CD4-positive, alpha-beta T cell treated with Interleukin-2 at 100 ng/mL for 4 hours (primary cell): ENCODE results near the gene ENTPD8.
A peak's percentile ranks its signal among the peaks of the same experiment; 100 is the strongest.
"Not testable (repeated sequence)": the region's sequence is repeated elsewhere in the genome, so short reads cannot be mapped to it uniquely, and the experiment has no call there.

ENCODE experiments used
- DNase-seq: peaks from one replicate; pipeline ENCODE4 v3.0.0-alpha.2; 2020; ENCODE audit warnings: low spot score

Gene ENTPD8

DNA sequence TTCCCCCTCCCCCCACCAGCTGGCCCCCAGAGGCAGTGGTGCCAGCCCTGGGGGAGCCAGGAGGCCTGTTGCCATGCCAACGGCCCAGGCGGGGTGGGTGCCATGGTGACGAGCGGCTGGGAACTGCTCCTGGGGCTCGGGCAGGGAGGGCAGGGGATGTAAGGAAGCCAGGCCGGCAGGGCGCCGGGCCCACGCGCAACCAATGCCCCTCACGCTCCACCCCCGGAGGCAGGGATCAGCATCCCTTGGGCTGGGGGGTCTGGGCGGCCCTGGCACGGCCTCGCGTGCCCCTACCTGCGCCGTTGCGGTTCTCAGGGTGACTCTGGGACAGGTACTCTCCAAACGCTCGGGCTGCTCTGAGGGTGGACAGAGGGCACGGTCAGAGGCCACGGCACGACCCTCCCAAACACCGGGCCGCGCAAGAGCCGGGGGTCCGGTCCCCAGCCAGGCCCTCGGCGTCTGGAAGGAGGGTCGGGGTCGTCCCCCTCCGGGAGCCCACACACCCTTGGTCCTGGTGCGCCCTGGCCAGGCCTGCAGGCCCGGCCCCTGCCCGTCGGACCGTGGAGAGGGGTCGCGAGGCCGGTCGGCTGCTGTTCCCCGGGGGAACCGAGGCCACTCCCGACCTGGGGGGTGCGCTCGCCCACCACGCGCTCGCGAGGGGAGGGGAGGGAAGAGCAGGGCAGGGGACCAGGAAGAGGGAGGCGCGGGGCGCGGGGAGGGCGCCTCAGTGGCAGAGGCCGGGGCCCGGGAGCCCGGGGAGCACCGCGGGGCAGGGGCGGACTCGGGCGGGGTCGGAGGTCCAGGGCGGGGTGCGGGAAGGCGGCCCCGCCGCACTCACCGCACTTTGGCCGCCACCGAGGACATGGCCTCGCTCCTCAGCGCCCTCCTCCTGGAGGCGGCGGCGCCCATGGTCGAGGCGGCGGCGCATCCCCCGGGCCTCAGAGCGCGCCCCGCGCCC lies 17.3 kb upstream of the ENTPD8 start:
- no peak for DNase-seq

DNA sequence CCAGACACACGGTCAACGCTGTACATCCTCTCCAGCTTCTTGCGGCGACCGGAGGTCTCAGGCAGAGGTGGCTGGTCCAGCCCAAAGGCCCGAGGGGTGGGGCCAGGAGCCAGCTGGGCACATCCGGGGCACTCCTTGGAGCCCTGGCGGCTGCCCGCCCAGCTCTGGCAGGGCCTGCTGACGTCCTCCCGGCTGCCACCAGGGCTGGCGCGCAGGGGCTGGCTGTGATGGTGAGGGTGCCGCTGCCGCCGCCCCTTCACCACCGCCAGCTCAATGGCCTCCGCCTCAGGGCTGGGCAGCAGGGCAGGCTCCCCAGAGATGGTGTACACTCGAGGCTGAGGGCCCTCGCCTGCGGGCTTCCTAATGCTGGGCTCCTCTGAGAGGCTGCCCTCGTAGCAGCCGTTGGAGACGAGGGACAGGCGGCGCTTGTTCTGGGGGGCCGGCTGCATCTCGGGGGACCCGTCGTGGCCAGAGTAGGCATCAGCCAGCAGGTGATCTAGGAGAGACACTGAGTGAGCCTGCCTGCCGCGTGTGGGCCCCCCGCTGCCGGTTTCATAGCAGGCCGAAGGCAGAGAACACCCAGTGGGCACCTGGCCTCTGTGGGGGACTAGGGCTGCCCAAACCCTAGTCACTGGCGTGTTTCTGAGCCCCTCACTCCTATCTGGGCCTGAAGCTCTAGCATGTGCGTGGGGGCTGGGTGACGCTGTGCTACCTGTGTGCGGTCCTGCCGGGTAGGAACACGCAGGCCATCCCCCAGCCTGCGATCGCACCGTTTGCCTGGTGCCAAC lies 16.4 kb upstream of the ENTPD8 start:
- no peak for DNase-seq

DNA sequence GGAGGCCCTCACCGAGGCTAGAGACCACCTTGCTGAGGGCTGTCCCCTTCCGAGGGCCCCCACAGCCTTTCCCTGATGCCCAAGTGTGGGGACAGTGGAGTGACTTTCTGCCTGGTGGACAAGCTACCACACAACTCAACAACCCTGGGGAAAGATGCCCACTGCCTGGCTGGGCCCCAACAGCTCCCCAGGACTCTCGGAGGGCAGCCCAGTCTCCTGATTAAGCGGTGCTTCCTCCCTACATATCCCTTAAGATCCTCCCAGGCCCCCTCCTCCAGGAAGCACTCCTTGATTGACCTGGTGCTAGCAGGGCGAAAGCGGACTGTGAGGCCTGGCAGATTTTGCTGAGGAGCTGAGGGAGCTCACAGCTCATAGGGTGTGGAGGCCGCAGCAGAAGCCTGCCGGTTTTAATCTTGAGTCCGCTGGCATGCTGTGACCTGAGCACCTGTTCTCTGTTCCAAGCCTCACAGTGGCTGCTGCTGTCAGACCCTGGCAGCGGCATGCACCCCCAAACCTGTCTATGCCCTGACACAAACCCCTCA lies 15.8 kb upstream of the ENTPD8 start:
- DNase-seq, result no peak

DNA sequence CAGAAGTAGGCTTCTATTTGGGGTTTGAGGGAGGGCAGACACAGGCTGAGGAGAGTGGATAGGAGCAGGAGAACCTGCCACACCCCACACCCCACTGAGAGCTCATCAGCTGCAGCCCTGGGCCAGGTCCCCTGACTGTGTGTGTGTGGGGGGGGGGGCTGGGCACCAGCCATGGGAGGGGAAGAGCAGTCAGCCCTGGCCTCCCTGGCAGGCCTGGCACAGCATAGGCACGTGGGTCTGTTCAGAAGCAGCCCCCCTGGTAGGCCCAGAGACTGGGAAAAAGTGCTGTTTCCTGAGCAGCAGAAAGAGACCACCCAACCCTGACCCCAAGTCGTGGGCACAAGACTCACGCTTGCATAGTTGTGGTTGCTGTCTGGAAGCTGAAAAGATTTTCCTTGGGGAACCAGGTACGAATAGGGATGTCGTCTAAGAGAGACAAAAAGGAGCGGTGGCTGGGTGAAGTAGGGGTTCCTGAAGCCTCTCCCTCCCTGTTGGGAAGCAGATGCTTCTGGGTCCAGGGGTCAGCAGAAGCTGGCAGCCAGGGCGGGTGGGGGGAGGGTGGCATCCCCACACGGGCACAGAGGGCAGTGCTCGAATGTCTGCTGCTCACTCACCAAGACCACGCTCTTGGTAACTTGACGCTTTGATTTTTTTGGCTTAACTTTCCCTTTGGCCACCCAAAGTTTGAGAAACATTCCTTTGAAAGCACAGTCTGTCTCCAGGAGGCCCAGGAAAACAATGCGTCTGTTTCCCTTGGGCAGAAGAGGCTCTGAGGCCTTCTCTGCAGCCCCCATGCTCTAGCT lies 15.1 kb upstream of the ENTPD8 start:
- DNase-seq, result no peak

DNA sequence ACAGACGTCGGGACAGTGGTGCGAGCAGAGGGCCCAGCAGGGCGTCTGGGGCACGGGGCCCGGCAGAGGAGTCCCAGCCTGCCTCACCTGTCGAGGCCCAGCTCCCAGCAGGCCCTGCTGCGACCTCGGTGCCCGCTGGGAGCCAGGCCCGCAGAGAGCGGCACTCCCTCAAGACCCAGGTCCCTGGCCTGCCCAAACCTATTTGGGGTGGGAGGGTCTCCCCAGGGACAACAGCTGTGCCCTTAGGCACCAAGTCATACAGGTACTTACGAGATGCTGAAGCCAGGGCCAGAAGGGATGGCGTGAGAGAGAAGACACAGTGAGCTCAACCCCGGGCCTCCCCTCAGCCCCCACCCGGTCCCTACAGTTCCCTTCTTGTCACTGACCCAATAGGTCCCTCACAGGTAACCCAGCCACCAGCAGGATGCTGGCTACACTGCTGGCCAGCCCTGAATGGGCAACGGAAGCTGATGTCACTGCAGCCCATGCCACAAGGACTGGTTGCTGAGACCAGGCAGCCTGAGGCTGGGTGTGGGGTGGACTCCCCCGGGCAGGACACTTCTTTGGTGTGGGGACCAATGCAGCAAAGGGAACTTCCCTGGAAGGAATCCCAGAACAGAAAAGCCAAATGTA lies 14.3 kb upstream of the ENTPD8 start:
- DNase-seq, result no peak

DNA sequence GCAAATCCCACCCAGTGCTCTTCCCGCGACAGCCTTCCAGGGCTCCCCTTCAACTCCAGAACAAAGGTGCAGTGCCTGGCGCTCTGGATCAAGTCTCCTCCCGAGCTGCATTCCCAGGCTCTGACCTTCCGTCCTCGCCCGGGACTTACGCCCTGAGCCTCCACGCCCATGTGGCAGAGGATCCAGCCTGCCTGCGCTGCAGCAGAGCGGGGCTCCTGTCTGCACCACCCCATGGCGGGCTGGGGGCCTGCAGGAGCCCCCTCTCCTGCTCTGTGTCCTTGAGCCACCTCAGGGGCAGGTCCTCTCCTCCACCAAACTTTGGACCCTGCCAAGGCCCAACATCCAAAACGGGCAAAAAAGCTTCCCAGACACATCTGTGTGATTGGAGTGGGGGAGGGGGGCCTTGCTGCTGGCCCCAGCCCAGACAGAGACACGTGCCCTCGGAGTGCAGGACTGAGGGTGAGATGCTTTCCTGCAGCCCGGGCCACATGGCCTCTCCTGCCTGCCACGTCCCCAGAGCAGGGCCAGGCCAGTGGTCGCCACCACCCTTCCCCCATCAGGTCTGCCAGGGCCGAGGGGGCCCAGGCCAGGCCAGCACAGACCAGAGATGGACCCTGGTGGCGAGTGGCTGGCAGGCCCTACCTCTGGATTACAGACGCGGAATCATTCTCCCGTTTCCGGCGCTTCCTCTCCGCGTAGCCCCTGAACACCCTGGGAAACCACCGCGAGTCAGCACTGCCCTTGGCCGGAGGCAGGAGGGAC lies 13.6 kb upstream of the ENTPD8 start:
- no peak for DNase-seq

DNA sequence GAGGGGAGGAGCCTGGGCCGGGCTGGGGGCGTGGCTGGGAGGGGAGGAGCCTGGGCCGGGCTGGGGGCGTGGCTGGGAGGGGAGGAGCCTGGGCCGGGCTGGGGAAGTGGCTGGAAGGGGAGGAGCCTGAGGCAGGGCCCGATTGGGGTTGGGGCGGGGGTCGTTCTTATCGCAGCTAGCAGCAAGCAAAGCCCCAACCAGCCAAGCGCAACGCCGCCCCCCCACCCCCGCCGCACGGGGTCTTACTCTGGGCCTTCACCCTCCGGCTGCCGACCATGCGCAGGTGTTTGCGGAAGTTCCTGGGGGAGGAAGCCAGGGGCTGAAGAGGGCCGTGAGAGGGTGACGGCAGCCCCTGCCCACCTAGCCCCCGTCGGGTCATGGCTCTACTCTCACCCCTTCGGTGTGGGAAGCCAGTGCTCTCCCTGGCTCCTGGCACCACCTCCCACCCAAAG lies 13.0 kb upstream of the ENTPD8 start:
- DNase-seq, result no peak

DNA sequence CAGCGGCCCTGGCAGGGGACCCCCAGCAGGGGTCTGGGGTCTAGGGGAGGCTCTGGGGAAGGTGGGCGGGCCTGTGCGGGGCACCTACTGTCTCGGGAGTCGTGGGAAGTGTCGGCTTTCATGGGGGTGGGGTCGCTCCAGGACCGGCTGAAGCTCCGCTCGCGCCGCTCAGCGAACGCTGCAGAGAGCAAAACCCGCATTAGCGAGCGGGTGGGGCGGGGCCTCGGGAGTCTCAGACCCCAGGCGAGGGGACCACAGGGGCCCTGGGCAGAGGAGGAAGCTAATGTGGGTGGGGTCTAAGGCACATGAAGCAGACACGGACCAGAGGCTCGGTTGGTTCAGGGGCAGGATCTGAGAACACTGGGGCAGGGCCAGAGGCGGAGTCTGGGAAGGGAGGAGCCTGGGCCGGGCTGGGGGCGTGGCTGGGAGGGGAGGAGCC lies 12.5 kb upstream of the ENTPD8 start:
- DNase-seq, result peak; percentile 46

DNA sequence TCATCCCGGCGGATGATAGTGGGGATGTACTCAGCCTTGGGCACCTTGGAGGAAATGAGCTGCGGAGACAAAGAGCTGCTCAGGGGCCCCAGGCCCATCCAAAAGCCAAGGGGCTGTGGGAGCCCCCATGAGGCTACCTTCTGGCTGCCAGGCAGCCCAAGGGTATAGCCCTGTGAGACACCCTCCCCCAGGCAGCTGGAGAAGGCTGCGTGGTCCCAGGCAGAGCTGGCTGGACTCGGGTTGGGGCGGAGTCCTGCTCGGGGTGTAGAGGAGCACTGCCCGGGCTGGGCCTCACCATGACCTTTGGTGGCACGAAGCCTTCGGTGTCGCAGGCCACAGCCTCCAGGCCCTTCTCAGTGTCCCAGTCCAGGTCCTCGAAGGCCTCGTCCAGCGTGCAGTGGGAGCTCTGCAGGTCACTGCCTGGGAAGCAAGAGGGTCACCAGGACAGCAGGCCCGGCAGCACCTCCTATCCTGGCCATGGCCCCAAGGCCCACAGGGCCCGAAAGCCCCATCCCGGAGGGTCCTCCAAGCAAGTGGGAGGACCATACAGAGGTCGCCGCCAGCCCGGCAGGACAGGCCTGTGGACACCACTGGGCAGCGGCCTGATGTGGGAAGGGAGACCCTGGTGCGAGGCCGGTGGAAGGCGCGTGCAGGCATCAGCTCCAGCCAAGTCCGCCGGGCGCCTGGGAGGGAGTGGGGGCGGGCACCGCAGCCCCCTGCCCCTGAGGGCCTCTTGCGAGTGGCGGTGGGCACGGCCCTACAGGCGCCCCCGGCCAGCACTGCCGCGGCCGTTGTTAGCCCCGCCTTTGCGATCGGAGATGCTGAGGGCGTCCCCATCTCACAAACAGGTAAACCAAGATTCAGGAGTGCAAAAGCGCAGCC lies 11.8 kb upstream of the ENTPD8 start:
- DNase-seq, result no peak

DNA sequence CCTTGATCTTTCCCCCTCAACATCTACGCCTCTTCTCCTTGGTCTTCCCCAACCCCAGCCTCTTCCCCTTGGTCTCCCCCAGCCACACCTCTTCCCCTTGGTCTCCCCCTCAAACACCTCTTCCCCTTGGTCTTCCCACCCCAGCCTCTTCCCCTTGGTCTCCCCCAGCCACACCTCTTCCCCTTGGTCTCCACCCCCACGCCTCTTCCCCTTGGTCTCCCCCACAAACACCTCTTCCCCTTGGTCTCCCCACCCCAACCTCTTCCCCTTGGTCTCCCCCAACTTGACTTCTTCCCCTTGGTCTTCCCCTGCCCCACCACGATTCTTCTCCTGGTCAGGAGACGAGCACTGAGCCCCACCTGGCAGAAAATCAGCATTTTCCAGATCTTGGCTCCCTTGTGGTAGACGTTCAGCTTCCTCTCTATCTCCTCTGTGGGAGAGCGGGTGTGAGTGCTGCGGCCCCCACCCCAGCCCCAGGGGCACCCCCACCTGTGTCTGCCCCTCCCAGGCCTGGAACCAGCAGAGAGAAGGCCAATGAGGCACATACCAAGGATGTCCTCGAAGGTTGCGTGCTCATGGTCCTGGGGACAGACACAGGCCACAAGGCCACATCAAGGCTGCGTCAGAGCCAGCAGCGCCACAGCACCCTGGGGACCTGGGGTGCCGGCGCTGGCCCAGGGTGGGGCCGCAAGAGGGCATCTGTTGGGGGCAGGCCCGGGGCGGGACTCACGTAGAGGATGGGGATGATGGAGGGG lies 11.0 kb upstream of the ENTPD8 start:
- DNase-seq, result no peak

DNA sequence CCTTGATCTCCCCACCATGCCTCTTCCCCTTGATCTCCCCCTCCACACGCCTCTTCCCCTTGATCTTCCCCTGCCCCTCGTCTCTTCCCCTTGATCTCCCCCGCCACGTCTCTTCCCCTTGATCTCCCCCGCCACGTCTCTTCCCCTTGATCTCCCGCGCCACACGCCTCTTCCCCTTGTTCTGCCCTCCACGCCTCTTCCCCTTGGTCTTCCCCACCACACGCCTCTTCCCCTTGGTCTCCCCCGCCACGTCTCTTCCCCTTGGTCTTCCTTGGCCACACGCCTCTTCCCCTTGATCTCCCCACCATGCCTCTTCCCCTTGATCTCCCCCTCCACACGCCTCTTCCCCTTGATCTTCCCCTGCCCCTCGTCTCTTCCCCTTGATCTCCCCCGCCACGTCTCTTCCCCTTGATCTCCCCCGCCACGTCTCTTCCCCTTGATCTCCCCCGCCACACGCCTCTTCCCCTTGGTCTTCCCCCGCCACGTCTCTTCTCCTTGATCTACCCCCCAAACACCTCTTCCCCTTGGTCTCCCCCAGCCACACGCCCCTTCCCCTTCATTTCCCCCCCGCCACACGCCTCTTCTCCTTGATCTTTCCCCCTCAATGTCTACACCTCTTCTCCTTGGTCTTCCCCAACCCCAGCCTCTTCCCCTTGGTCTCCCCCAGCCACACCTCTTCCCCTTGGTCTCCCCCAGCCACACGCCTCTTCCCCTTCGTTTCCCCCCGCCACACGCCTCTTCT lies 10.3 kb upstream of the ENTPD8 start:
- not testable (repeated sequence) for DNase-seq

DNA sequence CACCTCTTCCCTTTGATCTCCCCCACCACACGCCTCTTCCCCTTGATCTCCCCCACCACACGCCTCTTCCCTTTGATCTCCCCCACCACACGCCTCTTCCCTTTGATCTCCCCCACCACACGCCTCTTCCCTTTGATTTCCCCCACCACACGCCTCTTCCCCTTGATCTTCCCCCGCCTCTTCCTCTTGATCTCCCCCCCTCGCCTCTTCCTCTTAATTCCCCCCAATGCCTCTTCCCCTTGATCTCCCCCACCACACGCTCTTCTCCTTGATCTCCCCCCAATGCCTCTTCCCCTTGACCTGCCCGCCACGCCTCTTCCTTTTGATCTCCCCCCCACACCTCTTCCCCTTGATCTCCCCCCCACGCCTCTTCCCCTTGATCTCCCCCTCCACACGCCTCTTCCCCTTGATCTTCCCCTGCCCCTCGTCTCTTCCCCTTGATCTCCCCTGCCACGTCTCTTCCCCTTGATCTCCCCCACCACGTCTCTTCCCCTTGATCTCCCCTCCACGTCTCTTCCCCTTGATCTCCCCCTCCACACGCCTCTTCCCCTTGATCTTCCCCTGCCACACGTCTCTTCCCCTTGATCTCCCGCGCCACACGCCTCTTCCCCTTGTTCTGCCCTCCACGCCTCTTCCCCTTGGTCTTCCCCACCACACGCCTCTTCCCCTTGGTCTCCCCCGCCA lies 9.5 kb upstream of the ENTPD8 start:
- peak; percentile 45 for DNase-seq

DNA sequence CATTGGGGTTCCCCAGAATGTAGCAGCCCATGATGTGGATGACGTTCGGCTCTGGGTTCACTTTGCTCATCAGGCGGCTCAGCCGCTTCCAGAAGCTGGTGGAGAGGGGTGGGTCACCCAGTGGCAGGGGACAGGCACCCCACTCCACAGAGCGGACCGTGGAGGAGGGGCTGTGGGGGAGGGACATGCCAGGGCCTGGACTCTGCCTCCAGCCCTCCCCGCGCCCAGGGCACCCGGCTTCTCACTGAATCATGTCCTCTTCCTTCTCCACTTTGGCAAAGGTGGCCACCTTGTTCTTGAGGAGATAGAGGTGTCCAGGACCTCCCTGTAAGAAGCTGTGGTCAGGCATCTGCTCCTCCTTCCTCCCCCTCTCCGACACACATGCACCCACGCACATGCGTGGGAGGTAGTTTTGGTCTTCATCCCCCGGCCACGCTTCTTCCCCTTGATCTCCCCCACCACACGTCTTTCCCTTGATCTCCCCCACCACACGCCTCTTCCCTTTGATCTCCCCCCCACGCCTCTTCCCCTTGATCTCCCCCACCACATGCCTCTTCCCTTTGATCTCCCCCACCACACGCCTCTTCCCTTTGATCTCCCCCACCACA lies 8.9 kb upstream of the ENTPD8 start:
- peak; percentile 25 for DNase-seq

DNA sequence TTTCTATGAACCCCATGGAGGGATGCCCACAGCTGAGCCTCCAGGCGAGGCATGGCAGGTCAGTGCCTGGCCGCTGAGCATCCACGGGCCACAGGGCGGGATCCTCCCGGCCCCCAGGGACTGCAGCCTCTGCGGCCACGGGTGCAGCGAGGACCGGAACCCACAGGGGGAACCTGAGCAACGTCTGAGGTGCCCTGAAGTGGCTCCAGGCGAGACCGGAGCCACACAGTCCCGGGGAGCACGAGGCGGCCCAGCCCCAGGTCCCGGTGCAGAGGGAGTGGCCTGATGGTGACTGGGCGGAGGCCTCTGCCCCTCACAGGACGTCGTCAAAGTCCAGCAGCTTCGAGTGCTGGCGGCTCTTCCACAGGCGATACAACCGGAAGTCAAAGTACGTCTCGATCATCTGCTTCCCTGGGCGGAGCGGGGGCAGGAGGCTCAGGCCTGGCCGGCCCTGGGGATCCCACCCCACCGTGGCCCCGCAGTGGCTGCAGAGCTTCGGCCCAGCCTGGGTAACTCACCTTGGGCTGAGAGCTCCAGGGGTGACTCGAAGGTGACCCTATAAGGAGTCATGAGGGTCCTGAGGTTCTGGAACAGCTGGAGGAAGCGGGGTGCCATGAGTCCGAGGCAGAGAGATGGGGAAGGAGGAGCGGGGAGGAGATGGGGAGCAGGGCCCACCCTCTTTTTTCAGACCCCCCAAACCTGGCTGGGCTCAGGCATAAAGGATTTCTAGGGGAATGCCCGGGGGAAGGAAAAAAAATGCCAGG lies 8.1 kb upstream of the ENTPD8 start:
- DNase-seq, result no peak

DNA sequence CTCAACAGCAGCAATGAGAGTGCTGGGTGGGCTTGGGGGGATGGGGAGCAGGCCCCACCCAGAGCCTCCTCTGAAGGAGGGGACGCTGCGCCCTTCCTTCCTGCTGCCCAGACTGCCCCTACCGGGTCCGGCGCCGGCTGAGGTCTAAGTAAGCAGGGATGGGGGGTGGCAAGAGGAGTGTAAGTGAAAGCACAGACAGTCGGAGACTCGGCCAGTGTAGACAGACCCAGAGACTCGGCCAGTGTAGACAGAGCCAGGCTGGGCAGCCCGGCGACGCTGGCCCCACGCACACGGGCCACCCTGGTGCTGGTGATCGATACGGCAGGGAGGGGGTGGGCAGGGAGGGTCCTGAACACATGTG lies 7.4 kb upstream of the ENTPD8 start:
- no peak for DNase-seq
